Epithelial cell of proximal tubule (primary cell): Measurements from ENCODE around the gene MAPRE3. TPM values are rescaled to one million over a fixed set of nuclear protein-coding genes. Genes with fewer than 3 reads are reported as not detected.

Experiments used
- DNase-seq: peaks from one replicate; pipeline ENCODE4 v3.0.0-alpha.2; 2011; ENCODE audit warnings: low read depth
- H3K4me3 ChIP-seq: 2 replicates; pipeline ENCODE4 v1.5.1; 2011; ENCODE audit warnings: low read depth, mild to moderate bottlenecking, low read length
- CTCF ChIP-seq: conservative IDR thresholded peaks from 2 replicates; pipeline ENCODE4 v1.5.1; 2012; ENCODE audit warnings: low read depth, mild to moderate bottlenecking, low read length
- total RNA-seq: library from RNA; depleted of rRNA; stranded (reverse); fragments of >200 nt; gene quantifications from 2 replicates; pipeline ENCODE4 v1.2.3, GENCODE V29; 2015

MAPRE3 gene
- total RNA-seq, 1 donor from 2014 or later: 1.6 TPM

GRCh38 chr2:26932974-26933373 is 37.5 kb upstream of the MAPRE3 start:
- H3K4me3 ChIP-seq: no peak overlapping the region
- DNase-seq: no peak
- TF ChIP-seq CTCF: no peak

GRCh38 chr2:26933431-26934334 is 36.8 kb upstream of the MAPRE3 start:
- TF ChIP-seq CTCF: no peak
- H3K4me3 ChIP-seq: no peak overlapping the region

GRCh38 chr2:26934335-26934724 is 36.1 kb upstream of the MAPRE3 start:
- TF ChIP-seq CTCF: no peak
- no peak overlapping the region for H3K4me3 ChIP-seq
- no peak for DNase-seq

More at GRCh38 chr2:26933431-26934334, 36.8 kb upstream of the MAPRE3 start:
- DNase-seq: no peak

GRCh38 chr2:26934985-26935384 is 35.5 kb upstream of the MAPRE3 start:
- DNase-seq: no peak
- H3K4me3 ChIP-seq: no peak overlapping the region
- TF ChIP-seq CTCF: no peak

- no peak for TF ChIP-seq CTCF
- DNase-seq: no peak
- no peak overlapping the region for H3K4me3 ChIP-seq
Observed at GRCh38 chr2:26936855-26937254, 33.6 kb upstream of the MAPRE3 start.

GRCh38 chr2:26938399-26939118 is 31.9 kb upstream of the MAPRE3 start:
- no peak for TF ChIP-seq CTCF
- DNase-seq: no peak

More at GRCh38 chr2:26938399-26939118, 31.9 kb upstream of the MAPRE3 start:
- no peak overlapping the region for H3K4me3 ChIP-seq
